CD4-positive, alpha-beta T cell (primary cell): ENCODE measurements around the gene MRPL52. TPM values are rescaled to one million over a fixed set of nuclear protein-coding genes. Genes with fewer than 3 reads are reported as not detected.

ENCODE experiments used
- ATAC-seq: fragments of 200-7000 bp; cut with Tn5 transposase; one replicate; pipeline ENCODE4 v1.10.0; 2022; ENCODE audit warnings: mild to moderate bottlenecking; ENCODE audit not compliant: poor library complexity
- CTCF ChIA-PET: fragments of 350-600 bp; sonication (Branson Sonifier 250); formaldehyde crosslinking; loops from one replicate; lab custom pipeline; 2021; ENCODE audit warnings: antibody characterized with exemption, inconsistent platforms; lab: Charles Lee
- POLR2A ChIA-PET: fragments of 350-600 bp; sonication (Branson Sonifier 250); formaldehyde crosslinking; loops from one replicate; lab custom pipeline; 2021; ENCODE audit warnings: antibody characterized with exemption, inconsistent platforms; lab: Charles Lee
- DNase-seq, 14 experiments: peaks; one replicate each; pipeline ENCODE4 v3.0.0-alpha.2; 2013 to 2020; ENCODE audit warnings: mixed read lengths in 2 of 14
- H3K27ac ChIP-seq, 2 donors: one replicate each; pipeline versions ENCODE4 v1.5.1 to v1.7.0; 2013; ENCODE audit warnings: low read length in 2 of 2, low read depth in 1 of 2, mild to moderate bottlenecking in 1 of 2
- H3K27me3 ChIP-seq, 2 experiments: 1 replicate in 1 of 2; 2 replicates in 1 of 2; pipeline versions ENCODE4 v1.6.1 to v1.7.0; 2013; ENCODE audit warnings: low read length in 2 of 2, control low read depth in 1 of 2, mild to moderate bottlenecking in 1 of 2, moderate library complexity in 1 of 2; ENCODE audit not compliant: insufficient read depth in 2 of 2, control insufficient read depth in 1 of 2
- H3K36me3 ChIP-seq: one replicate; pipeline ENCODE4 v1.6.1; 2013; ENCODE audit warnings: low read length, control low read depth; ENCODE audit not compliant: insufficient read depth
- H3K4me1 ChIP-seq: one replicate; pipeline ENCODE4 v1.6.1; 2013; ENCODE audit warnings: low read length, control low read depth; ENCODE audit not compliant: insufficient read depth
- H3K4me3 ChIP-seq: one replicate; pipeline ENCODE4 v1.5.1; 2013; ENCODE audit warnings: mild to moderate bottlenecking, low read length, moderate library complexity
- H3K9me3 ChIP-seq, 2 experiments: 1 replicate in 1 of 2; 2 replicates in 1 of 2; pipeline versions ENCODE4 v1.6.1 to v1.7.0; 2013; ENCODE audit warnings: low read length in 2 of 2, mild to moderate bottlenecking in 2 of 2, control low read depth in 1 of 2, moderate library complexity in 1 of 2; ENCODE audit not compliant: control insufficient read depth in 1 of 2, insufficient read depth in 1 of 2
- H3K27ac Mint-ChIP-seq: one replicate; pipeline ENCODE4 v1.8.0; 2020; ENCODE audit warnings: mixed read lengths
- H3K27me3 Mint-ChIP-seq: one replicate; pipeline ENCODE4 v1.8.0; 2021; ENCODE audit warnings: mixed read lengths
- H3K36me3 Mint-ChIP-seq: one replicate; pipeline ENCODE4 v1.8.0; 2021; ENCODE audit warnings: low read depth, mixed read lengths
- H3K4me1 Mint-ChIP-seq: one replicate; pipeline ENCODE4 v1.8.0; 2021; ENCODE audit warnings: low read depth, mixed read lengths
- H3K4me3 Mint-ChIP-seq: one replicate; pipeline ENCODE4 v1.8.0; 2020; ENCODE audit warnings: mild to moderate bottlenecking, mixed read lengths
- H3K9me3 Mint-ChIP-seq: one replicate; pipeline ENCODE4 v1.8.0; 2020; ENCODE audit warnings: mixed read lengths
- CTCF ChIP-seq: fragments of 200-600 bp; IDR thresholded peaks from one replicate; pipeline ENCODE4 v1.8.0; 2022; ENCODE audit warnings: antibody characterized with exemption, mild to moderate bottlenecking
- intact Hi-C, 2 experiments: fragments of 100-400 bp; cut with DNase I in 1 of 2; cut with micrococcal nuclease in 1 of 2; formaldehyde crosslinking; loops; one replicate each; pipeline versions ENCODE4 v1.15.1 to v1.9.0; 2023 to 2025; cut with DNase I, micrococcal nuclease
- total RNA-seq, 174 experiments: library from RNA in 2 of 174; stranded (reverse) in 2 of 174; gene quantifications; one replicate each; pipeline ENCODE4 v1.2.3 and lab custom pipeline; 2021 to 2026

Gene MRPL52
- total RNA-seq, 2 experiments from 2014 or later = 27.6 to 29.4 TPM

GRCh38 chr14:22861651-22862050 is 32.0 kb downstream of the MRPL52 start:
- H3K4me1 Mint-ChIP-seq = peaks cover 27% of the 10 kb centered on the region
- no peak overlapping the region for H3K27ac ChIP-seq
- H3K27ac Mint-ChIP-seq = no peak overlapping the region
- H3K4me3 ChIP-seq = no peak overlapping the region
- no peak for ATAC-seq
- H3K9me3 Mint-ChIP-seq = no peaks in the 10 kb centered on the region
- H3K36me3 Mint-ChIP-seq = no peaks in the 10 kb centered on the region
- intact Hi-C loops = no loop called here
- no peaks in the 10 kb centered on the region for H3K27me3 Mint-ChIP-seq
- no peaks in the 10 kb centered on the region for H3K36me3 ChIP-seq
- no peaks in the 10 kb centered on the region for H3K9me3 ChIP-seq
- ChIA-PET CTCF (interaction anchor here (2.7 kb wide), 1 partner anchor 8 kb away, joined by 11 read pairs; no protein-coding TSS in a partner anchor), POLR2A (interaction anchor here (1.2 to 1.9 kb wide), 4 partner anchors 10 to 272 kb away, joined by 3 to 8 read pairs (median 4); partner anchors contain the start of genes DAD1 and LRP10)
- no peak for TF ChIP-seq CTCF
- H3K4me1 ChIP-seq = peaks cover 26% of the 10 kb centered on the region
- H3K4me3 Mint-ChIP-seq = no peak overlapping the region
- no peaks in the 10 kb centered on the region for H3K27me3 ChIP-seq
- DNase-seq = no peak

GRCh38 chr14:22864979-22865378 is 35.3 kb downstream of the MRPL52 start:
- Mint-ChIP-seq H3K4me3 (no peak overlapping the region), H3K4me1 (peaks cover 15% of the 10 kb centered on the region), H3K27me3 (no peaks in the 10 kb centered on the region), H3K9me3 (no peaks in the 10 kb centered on the region), H3K27ac (no peak overlapping the region), H3K36me3 (no peaks in the 10 kb centered on the region)
- H3K36me3 ChIP-seq = no peaks in the 10 kb centered on the region
- intact Hi-C loops = no loop called here
- POLR2A ChIA-PET = no interaction called here
- no peaks in the 10 kb centered on the region for H3K27me3 ChIP-seq
- no peak overlapping the region for H3K4me3 ChIP-seq
- CTCF ChIA-PET = interaction anchor here (0.6 to 0.7 kb wide), 2 partner anchors 42 to 62 kb away, joined by 3 read pairs; no protein-coding TSS in a partner anchor
- no peaks in the 10 kb centered on the region for H3K9me3 ChIP-seq
- DNase-seq (no peak), ATAC-seq (no peak)
- H3K4me1 ChIP-seq = peaks cover 26% of the 10 kb centered on the region
- no peak for TF ChIP-seq CTCF
- H3K27ac ChIP-seq = no peak overlapping the region

GRCh38 chr14:22865424-22866405 is 36.0 kb downstream of the MRPL52 start:
- H3K27me3 Mint-ChIP-seq = no peaks in the 10 kb centered on the region
- Histone ChIP-seq H3K9me3 (no peaks in the 10 kb centered on the region), H3K36me3 (no peaks in the 10 kb centered on the region), H3K27me3 (no peaks in the 10 kb centered on the region), H3K27ac (no peak overlapping the region), H3K4me3 (no peak overlapping the region), H3K4me1 (peaks cover 32% of the 10 kb centered on the region)
- H3K27ac Mint-ChIP-seq = peak overlapping the region; percentile 70
- CTCF ChIA-PET = interaction anchor here (0.6 to 1.5 kb wide), 4 partner anchors 35 to 121 kb away, joined by 3 read pairs; no protein-coding TSS in a partner anchor
- TF ChIP-seq CTCF = no peak
- H3K4me3 Mint-ChIP-seq = no peak overlapping the region
- no peaks in the 10 kb centered on the region for H3K9me3 Mint-ChIP-seq
- H3K36me3 Mint-ChIP-seq = no peaks in the 10 kb centered on the region
- intact Hi-C loops = no loop called here
- ATAC-seq (no peak), DNase-seq (peak in 1 of 14 experiments; percentile 27)
- POLR2A ChIA-PET = interaction anchor here (0.6 kb wide), 1 partner anchor 293 kb away, joined by 4 read pairs; no protein-coding TSS in a partner anchor
- peaks cover 22% of the 10 kb centered on the region for H3K4me1 Mint-ChIP-seq
